BLaER1 (cell line): ENCODE data around the gene CDK6.

ENCODE experiments used
- H3K27ac ChIP-seq: shearing (Covaris generic); formaldehyde crosslinking; 2 replicates; pipeline ENCODE4 v1.8.1; 2022
- H3K27me3 ChIP-seq: shearing (Covaris generic); formaldehyde crosslinking; 2 replicates; pipeline ENCODE4 v1.8.1; 2022
- H3K36me3 ChIP-seq: shearing (Covaris generic); formaldehyde crosslinking; 2 replicates; pipeline ENCODE4 v1.8.1; 2022
- H3K4me1 ChIP-seq: shearing (Covaris generic); formaldehyde crosslinking; 2 replicates; pipeline ENCODE4 v1.8.1; 2022
- H3K4me2 ChIP-seq: shearing (Covaris generic); formaldehyde crosslinking; 2 replicates; pipeline ENCODE4 v1.8.1; 2022
- H3K4me3 ChIP-seq: shearing (Covaris generic); formaldehyde crosslinking; 2 replicates; pipeline ENCODE4 v1.8.1; 2022
- H3K9ac ChIP-seq: shearing (Covaris generic); formaldehyde crosslinking; 2 replicates; pipeline ENCODE4 v1.8.1; 2022
- H3K9me3 ChIP-seq: shearing (Covaris generic); formaldehyde crosslinking; 2 replicates; pipeline ENCODE4 v1.8.1; 2022
- H4K20me1 ChIP-seq: shearing (Covaris generic); formaldehyde crosslinking; 2 replicates; pipeline ENCODE4 v1.8.1; 2022
- Cebpa-rat ChIP-seq: shearing (Covaris generic); IDR thresholded peaks from 2 replicates; pipeline ENCODE4 v1.8.1; 2022

CDK6 gene

GRCh38 chr7:92669616-92670165 is 166.7 kb downstream of the CDK6 start:
- no peak overlapping the region for H3K9ac ChIP-seq
- no peaks in the 10 kb centered on the region for H3K9me3 ChIP-seq
- H3K36me3 ChIP-seq, result peaks cover 54% of the 10 kb centered on the region
- H3K27me3 ChIP-seq, result no peaks in the 10 kb centered on the region
- peaks cover 22% of the 10 kb centered on the region for H3K4me1 ChIP-seq
- H3K4me3 ChIP-seq, result no peak overlapping the region
- no peaks in the 10 kb centered on the region for H4K20me1 ChIP-seq
- no peak overlapping the region for H3K4me2 ChIP-seq
- H3K27ac ChIP-seq, result no peak overlapping the region
- TF ChIP-seq Cebpa-rat, result no peak

- no peak for TF ChIP-seq Cebpa-rat
- Histone ChIP-seq H3K4me1 (peaks cover 10% of the 10 kb centered on the region), H3K9ac (no peak overlapping the region), H3K4me3 (no peak overlapping the region), H3K9me3 (no peaks in the 10 kb centered on the region), H3K36me3 (peaks cover 60% of the 10 kb centered on the region), H3K4me2 (no peak overlapping the region), H4K20me1 (no peaks in the 10 kb centered on the region), H3K27ac (no peak overlapping the region), H3K27me3 (no peaks in the 10 kb centered on the region)
Measured at GRCh38 chr7:92668564-92668963, 167.8 kb downstream of the CDK6 start.

- Histone ChIP-seq H3K27ac (no peak overlapping the region), H3K36me3 (peaks cover 61% of the 10 kb centered on the region), H3K27me3 (no peaks in the 10 kb centered on the region), H3K4me1 (peaks cover 5% of the 10 kb centered on the region), H3K4me3 (no peak overlapping the region), H4K20me1 (no peaks in the 10 kb centered on the region), H3K9ac (no peak overlapping the region), H3K4me2 (no peak overlapping the region), H3K9me3 (no peaks in the 10 kb centered on the region)
- no peak for TF ChIP-seq Cebpa-rat
Measured at GRCh38 chr7:92667816-92668535, 168.4 kb downstream of the CDK6 start.

- Histone ChIP-seq H3K27ac (no peak overlapping the region), H3K36me3 (peaks cover 61% of the 10 kb centered on the region), H3K4me2 (no peak overlapping the region), H3K4me1 (no peaks in the 10 kb centered on the region), H3K27me3 (no peaks in the 10 kb centered on the region), H3K4me3 (no peak overlapping the region), H4K20me1 (no peaks in the 10 kb centered on the region), H3K9ac (no peak overlapping the region), H3K9me3 (no peaks in the 10 kb centered on the region)
- TF ChIP-seq Cebpa-rat, result no peak
Measured at GRCh38 chr7:92665926-92666325, 170.4 kb downstream of the CDK6 start.

- no peaks in the 10 kb centered on the region for H4K20me1 ChIP-seq
- H3K4me2 ChIP-seq, result no peak overlapping the region
- no peak for TF ChIP-seq Cebpa-rat
- peaks cover 42% of the 10 kb centered on the region; the same call in 1 of the 2 replicates for H3K36me3 ChIP-seq
- no peak overlapping the region for H3K4me3 ChIP-seq
- no peaks in the 10 kb centered on the region for H3K9me3 ChIP-seq
- no peak overlapping the region for H3K27ac ChIP-seq
- peaks cover 15% of the 10 kb centered on the region for H3K4me1 ChIP-seq
- no peak overlapping the region for H3K9ac ChIP-seq
- no peaks in the 10 kb centered on the region for H3K27me3 ChIP-seq
Measured at GRCh38 chr7:92661651-92662050, 174.7 kb downstream of the CDK6 start.

- no peak overlapping the region for H3K27ac ChIP-seq
- H3K4me1 ChIP-seq, result peaks cover 15% of the 10 kb centered on the region
- H3K9me3 ChIP-seq, result no peaks in the 10 kb centered on the region
- H3K27me3 ChIP-seq, result no peaks in the 10 kb centered on the region
- peaks cover 26% of the 10 kb centered on the region; the same call in 1 of the 2 replicates for H3K36me3 ChIP-seq
- no peak overlapping the region for H3K4me3 ChIP-seq
- H3K9ac ChIP-seq, result no peak overlapping the region
- TF ChIP-seq Cebpa-rat, result no peak
- H3K4me2 ChIP-seq, result no peak overlapping the region
- H4K20me1 ChIP-seq, result no peaks in the 10 kb centered on the region
Measured at GRCh38 chr7:92658671-92659070, 177.7 kb downstream of the CDK6 start.

GRCh38 chr7:92657391-92657790 is 179.0 kb downstream of the CDK6 start:
- no peak overlapping the region for H3K9ac ChIP-seq
- H3K36me3 ChIP-seq, result peaks cover 20% of the 10 kb centered on the region; the same call in 1 of the 2 replicates
- no peaks in the 10 kb centered on the region for H3K9me3 ChIP-seq
- H3K27ac ChIP-seq, result 0 out of 2 replicates have a peak overlapping the region, but pooled peaks have one; percentile 5
- no peak overlapping the region for H3K4me3 ChIP-seq
- no peak for TF ChIP-seq Cebpa-rat
- peak overlapping the region; percentile 45 for H3K4me2 ChIP-seq
- H3K27me3 ChIP-seq, result no peaks in the 10 kb centered on the region
- peaks cover 15% of the 10 kb centered on the region for H3K4me1 ChIP-seq
- H4K20me1 ChIP-seq, result no peaks in the 10 kb centered on the region

GRCh38 chr7:92656121-92656520 is 180.3 kb downstream of the CDK6 start:
- TF ChIP-seq Cebpa-rat, result no peak
- no peaks in the 10 kb centered on the region for H4K20me1 ChIP-seq
- no peak overlapping the region for H3K9ac ChIP-seq
- H3K36me3 ChIP-seq, result peaks cover 18% of the 10 kb centered on the region; the same call in 1 of the 2 replicates
- H3K9me3 ChIP-seq, result no peaks in the 10 kb centered on the region
- H3K4me2 ChIP-seq, result no peak overlapping the region
- H3K27me3 ChIP-seq, result no peaks in the 10 kb centered on the region
- peaks cover 15% of the 10 kb centered on the region for H3K4me1 ChIP-seq
- no peak overlapping the region for H3K27ac ChIP-seq
- no peak overlapping the region for H3K4me3 ChIP-seq

GRCh38 chr7:92655346-92655884 is 181.0 kb downstream of the CDK6 start:
- H3K4me3 ChIP-seq, result no peak overlapping the region
- no peaks in the 10 kb centered on the region for H3K27me3 ChIP-seq
- H4K20me1 ChIP-seq, result no peaks in the 10 kb centered on the region
- no peak overlapping the region for H3K9ac ChIP-seq
- TF ChIP-seq Cebpa-rat, result no peak
- H3K4me1 ChIP-seq, result peaks cover 15% of the 10 kb centered on the region
- H3K4me2 ChIP-seq, result no peak overlapping the region
- no peak overlapping the region for H3K27ac ChIP-seq
- no peaks in the 10 kb centered on the region for H3K9me3 ChIP-seq
- peaks cover 11% of the 10 kb centered on the region; the same call in 1 of the 2 replicates for H3K36me3 ChIP-seq

GRCh38 chr7:92653136-92653535 is 183.2 kb downstream of the CDK6 start:
- H3K27me3 ChIP-seq, result no peaks in the 10 kb centered on the region
- H3K36me3 ChIP-seq, result peaks cover 4% of the 10 kb centered on the region; the same call in 1 of the 2 replicates
- H3K4me2 ChIP-seq, result no peak overlapping the region
- no peak overlapping the region for H3K27ac ChIP-seq
- no peaks in the 10 kb centered on the region for H4K20me1 ChIP-seq
- no peaks in the 10 kb centered on the region for H3K9me3 ChIP-seq
- H3K4me3 ChIP-seq, result no peak overlapping the region
- H3K9ac ChIP-seq, result no peak overlapping the region
- peaks cover 17% of the 10 kb centered on the region for H3K4me1 ChIP-seq
- TF ChIP-seq Cebpa-rat, result no peak
